Thoracic aorta (tissue), 2 donors: Measurements from ENCODE around the gene SARDH. TPM values are rescaled to one million over a fixed set of nuclear protein-coding genes. Genes with fewer than 3 reads are reported as not detected.

ENCODE experiments used
- ATAC-seq: fragments of 150-250 bp; one replicate; pipeline ENCODE4 v1.8.0; 2017; ENCODE audit warnings: low read depth; ENCODE audit not compliant: insufficient number of reproducible peaks, low FRiP score
- DNase-seq: peaks from one replicate; pipeline ENCODE4 v3.0.0-alpha.2; 2020; ENCODE audit warnings: low spot score
- H3K27ac ChIP-seq, 2 donors: fragments of 200-600 bp; sonication (generic); 1 replicate in 1 of 2; 2 replicates in 1 of 2; pipeline ENCODE4 v1.5.1; 2016; ENCODE audit warnings: mild to moderate bottlenecking in 2 of 2, moderate library complexity in 2 of 2
- H3K27me3 ChIP-seq: fragments of 200-600 bp; sonication (generic); replicated peaks from 2 replicates; pipeline ENCODE4 v1.6.0; 2016; ENCODE audit warnings: mild to moderate bottlenecking; ENCODE audit not compliant: insufficient read depth
- H3K36me3 ChIP-seq: fragments of 200-600 bp; sonication (generic); one replicate; pipeline ENCODE4 v1.5.1; 2016
- H3K4me1 ChIP-seq, 2 donors: fragments of 200-600 bp; sonication (generic); 1 replicate in 1 of 2; 2 replicates in 1 of 2; pipeline versions ENCODE4 v1.5.1 to v1.6.0; 2016; ENCODE audit warnings: low read depth in 2 of 2, mild to moderate bottlenecking in 1 of 2; ENCODE audit not compliant: control insufficient read depth in 1 of 2
- H3K4me3 ChIP-seq: fragments of 200-600 bp; sonication (generic); 2 replicates; pipeline ENCODE4 v1.5.1; 2016; ENCODE audit warnings: mild to moderate bottlenecking
- H3K9me3 ChIP-seq: fragments of 200-600 bp; sonication (generic); 2 replicates; pipeline ENCODE4 v1.5.1; 2016
- total RNA-seq, 2 donors: library from RNA; depleted of rRNA; stranded (reverse); fragments of >200 nt; gene quantifications; one replicate each; pipeline versions ENCODE4 v1.1.0 to v1.2.3, GENCODE V29; 2016
- TF ChIP-seq, protein P1 (sequence below): fragments of 200-600 bp; sonication (generic); IDR thresholded peaks from one replicate; pipeline ENCODE4 v1.5.1; 2019; ENCODE audit warnings: antibody characterized with exemption

SARDH gene
- total RNA-seq, 2 donors from 2014 or later, result 1.8 to 4.3 TPM

GRCh38 chr9:133770076-133770777 is 32.1 kb upstream of the SARDH start:
- peaks cover 8% of the 10 kb centered on the region for H3K9me3 ChIP-seq
- no peaks in the 10 kb centered on the region for H3K4me1 ChIP-seq
- no peak overlapping the region for H3K4me3 ChIP-seq
- H3K27me3 ChIP-seq, result no peaks in the 10 kb centered on the region
- H3K36me3 ChIP-seq, result peaks cover 30% of the 10 kb centered on the region
- TF ChIP-seq, protein P1, sequence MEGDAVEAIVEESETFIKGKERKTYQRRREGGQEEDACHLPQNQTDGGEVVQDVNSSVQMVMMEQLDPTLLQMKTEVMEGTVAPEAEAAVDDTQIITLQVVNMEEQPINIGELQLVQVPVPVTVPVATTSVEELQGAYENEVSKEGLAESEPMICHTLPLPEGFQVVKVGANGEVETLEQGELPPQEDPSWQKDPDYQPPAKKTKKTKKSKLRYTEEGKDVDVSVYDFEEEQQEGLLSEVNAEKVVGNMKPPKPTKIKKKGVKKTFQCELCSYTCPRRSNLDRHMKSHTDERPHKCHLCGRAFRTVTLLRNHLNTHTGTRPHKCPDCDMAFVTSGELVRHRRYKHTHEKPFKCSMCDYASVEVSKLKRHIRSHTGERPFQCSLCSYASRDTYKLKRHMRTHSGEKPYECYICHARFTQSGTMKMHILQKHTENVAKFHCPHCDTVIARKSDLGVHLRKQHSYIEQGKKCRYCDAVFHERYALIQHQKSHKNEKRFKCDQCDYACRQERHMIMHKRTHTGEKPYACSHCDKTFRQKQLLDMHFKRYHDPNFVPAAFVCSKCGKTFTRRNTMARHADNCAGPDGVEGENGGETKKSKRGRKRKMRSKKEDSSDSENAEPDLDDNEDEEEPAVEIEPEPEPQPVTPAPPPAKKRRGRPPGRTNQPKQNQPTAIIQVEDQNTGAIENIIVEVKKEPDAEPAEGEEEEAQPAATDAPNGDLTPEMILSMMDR, result no peak
- DNase-seq (no peak), ATAC-seq (no peak)
- H3K27ac ChIP-seq, result no peak overlapping the region

DNA sequence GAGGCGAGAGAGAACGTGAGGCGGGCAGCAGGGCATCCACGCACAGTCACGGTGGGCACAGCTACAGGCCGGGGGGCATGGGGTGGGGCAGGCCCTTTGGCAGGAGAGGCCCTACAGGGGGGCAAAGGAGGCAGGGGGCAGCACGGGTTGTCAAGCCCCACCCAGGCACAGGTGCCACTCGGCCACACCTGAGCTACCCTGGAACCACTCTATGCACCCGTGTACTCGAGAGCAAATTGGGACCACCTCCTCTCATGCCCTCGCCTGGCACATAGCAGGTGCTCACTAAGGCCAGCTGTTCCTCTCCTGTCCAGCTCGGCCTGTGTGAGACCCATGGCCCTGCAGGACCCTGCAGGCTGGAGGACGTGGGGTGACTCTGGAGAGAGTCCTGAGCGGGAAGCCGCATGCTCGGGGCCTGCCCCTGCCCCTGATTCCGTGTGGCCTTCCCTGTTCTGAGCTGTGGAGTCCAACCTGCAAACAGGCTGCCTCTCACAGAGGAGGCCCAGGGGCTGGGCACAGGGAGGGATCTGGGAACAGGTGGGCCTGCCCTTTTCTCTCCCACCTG is 31.4 kb upstream of the SARDH start:
- DNase-seq, result no peak

GRCh38 chr9:133768859-133769510 is 30.8 kb upstream of the SARDH start:
- H3K4me1 ChIP-seq, result no peaks in the 10 kb centered on the region
- H3K27me3 ChIP-seq, result no peaks in the 10 kb centered on the region
- DNase-seq (no peak), ATAC-seq (no peak)
- H3K9me3 ChIP-seq, result peaks cover 8% of the 10 kb centered on the region
- no peak overlapping the region for H3K4me3 ChIP-seq
- no peak overlapping the region for H3K27ac ChIP-seq
- TF ChIP-seq, protein P1, result no peak
- H3K36me3 ChIP-seq, result peaks cover 17% of the 10 kb centered on the region

More for the DNA sequence above, 31.4 kb upstream of the SARDH start:
- Histone ChIP-seq H3K36me3 (peaks cover 23% of the 10 kb centered on the region), H3K4me3 (no peak overlapping the region), H3K4me1 (no peaks in the 10 kb centered on the region), H3K9me3 (peaks cover 8% of the 10 kb centered on the region), H3K27ac (no peak overlapping the region), H3K27me3 (no peaks in the 10 kb centered on the region)
- TF ChIP-seq, protein P1, result no peak
- ATAC-seq, result no peak

DNA sequence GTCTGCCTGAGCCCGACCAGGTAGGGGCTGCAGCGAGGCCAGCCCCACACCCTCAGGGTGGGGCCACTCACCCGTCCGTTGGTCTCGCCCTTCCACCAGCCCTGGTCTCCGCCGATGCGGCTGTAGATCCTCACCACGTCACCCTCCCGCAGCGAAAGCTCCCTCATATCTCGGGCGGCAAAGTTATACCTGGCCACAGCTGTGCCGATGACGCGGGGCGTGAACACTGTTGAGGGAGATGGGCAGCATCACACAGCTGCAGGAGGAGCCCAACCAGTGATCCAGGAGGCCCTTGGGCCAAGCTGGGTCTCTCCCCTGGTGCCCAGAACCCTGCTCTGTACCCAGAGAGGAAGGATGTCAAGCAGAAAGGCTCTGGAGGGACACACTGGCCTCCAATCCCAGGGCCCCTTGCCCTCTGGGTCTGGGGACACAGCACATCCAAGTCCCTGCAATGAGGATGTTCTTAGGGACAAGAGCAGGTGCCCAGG is 30.3 kb upstream of the SARDH start:
- Histone ChIP-seq H3K4me3 (no peak overlapping the region), H3K36me3 (peaks cover 14% of the 10 kb centered on the region), H3K27me3 (no peaks in the 10 kb centered on the region), H3K4me1 (no peaks in the 10 kb centered on the region), H3K9me3 (peaks cover 8% of the 10 kb centered on the region), H3K27ac (no peak overlapping the region)
- ATAC-seq (no peak), DNase-seq (no peak)
- TF ChIP-seq, protein P1, result no peak

GRCh38 chr9:133767625-133768024 is 29.5 kb upstream of the SARDH start:
- Histone ChIP-seq H3K9me3 (peaks cover 8% of the 10 kb centered on the region), H3K27ac (no peak overlapping the region), H3K4me1 (no peaks in the 10 kb centered on the region), H3K27me3 (no peaks in the 10 kb centered on the region), H3K36me3 (peaks cover 14% of the 10 kb centered on the region), H3K4me3 (no peak overlapping the region)
- no peak for DNase-seq
- TF ChIP-seq, protein P1, result no peak
- ATAC-seq, result no peak
